Measurements from ENCODE around the gene ANXA11.

DNA sequence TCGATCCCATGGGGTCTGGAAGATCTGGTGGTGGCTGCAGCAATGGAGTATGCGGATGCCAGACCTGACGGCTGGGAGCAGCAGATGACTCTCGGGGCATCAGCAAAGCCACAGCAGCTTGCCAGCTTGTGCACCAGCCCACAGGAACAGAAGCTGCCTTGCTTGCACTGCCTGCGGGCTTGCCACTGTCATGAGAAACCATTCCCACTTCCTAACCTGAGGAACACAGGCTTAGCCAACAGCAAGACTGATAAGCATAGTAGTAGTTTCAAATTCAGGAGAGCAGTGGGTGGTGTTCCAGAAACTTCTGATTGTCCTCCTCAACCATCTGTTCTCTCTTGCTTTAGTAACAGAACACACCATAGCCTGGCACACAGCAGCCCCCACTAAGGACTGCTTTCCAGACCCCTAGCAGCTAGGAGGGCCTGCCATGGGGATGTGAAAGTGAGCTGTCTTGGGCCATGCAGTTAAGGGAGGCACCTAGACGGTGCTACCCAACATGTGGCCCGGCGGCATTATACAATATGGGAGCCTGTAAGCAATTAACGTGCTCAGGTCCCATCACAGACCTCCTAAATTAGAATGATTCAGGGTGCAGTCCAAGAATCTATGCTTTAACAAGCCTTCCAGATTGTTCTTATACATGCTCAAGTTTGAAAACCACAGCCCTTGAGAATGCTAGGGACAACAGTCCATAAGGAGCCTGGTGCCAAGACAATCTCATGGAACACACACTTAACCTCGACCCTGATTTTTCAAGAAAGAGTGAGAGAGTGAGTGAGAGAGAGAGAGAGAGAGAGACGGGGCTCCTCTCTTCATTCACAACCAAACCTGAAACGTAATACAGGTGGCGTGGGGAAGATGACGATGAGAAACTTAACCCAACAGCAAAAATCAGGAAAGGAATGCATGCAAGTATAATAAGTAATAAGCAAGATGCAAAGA, 7.1 kb downstream of the ANXA11 start:
- TF ChIP-seq, protein P1, sequence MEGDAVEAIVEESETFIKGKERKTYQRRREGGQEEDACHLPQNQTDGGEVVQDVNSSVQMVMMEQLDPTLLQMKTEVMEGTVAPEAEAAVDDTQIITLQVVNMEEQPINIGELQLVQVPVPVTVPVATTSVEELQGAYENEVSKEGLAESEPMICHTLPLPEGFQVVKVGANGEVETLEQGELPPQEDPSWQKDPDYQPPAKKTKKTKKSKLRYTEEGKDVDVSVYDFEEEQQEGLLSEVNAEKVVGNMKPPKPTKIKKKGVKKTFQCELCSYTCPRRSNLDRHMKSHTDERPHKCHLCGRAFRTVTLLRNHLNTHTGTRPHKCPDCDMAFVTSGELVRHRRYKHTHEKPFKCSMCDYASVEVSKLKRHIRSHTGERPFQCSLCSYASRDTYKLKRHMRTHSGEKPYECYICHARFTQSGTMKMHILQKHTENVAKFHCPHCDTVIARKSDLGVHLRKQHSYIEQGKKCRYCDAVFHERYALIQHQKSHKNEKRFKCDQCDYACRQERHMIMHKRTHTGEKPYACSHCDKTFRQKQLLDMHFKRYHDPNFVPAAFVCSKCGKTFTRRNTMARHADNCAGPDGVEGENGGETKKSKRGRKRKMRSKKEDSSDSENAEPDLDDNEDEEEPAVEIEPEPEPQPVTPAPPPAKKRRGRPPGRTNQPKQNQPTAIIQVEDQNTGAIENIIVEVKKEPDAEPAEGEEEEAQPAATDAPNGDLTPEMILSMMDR (IDR thresholded peaks at IDR 0.05): no peak
- no peak for TF ChIP-seq POLR2A (IDR thresholded peaks at IDR 0.05)

Data from testis (tissue), 2 donors.